GM21515 (cell line): ENCODE measurements around the gene CNRIP1.

ENCODE experiments used
- ATAC-seq: cut with Tn5 transposase; IDR thresholded peaks from one replicate; pipeline ENCODE4 v1.9.1; 2021; ENCODE audit not compliant: unreplicated experiment

The CNRIP1 gene

DNA sequence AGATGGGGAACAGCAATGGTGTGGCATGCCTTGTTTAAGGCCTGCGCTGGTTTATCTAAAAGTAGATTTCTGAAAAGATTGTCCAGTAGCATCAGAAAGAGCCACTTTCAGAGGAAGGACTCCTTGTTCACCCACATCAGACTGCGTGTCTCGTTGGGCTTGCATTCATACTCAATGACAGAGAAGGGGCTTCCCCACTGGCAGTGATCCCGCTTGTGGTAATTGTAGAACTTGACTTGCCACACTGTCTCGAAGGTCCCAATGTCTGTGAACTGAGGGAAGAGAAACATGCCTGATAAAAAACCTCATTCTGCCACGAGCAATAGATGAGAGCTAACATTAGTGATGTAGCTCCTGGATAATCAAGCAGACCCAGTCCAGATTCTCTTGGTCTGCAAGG is 26.0 kb downstream of the CNRIP1 start:
- no peak for ATAC-seq

DNA sequence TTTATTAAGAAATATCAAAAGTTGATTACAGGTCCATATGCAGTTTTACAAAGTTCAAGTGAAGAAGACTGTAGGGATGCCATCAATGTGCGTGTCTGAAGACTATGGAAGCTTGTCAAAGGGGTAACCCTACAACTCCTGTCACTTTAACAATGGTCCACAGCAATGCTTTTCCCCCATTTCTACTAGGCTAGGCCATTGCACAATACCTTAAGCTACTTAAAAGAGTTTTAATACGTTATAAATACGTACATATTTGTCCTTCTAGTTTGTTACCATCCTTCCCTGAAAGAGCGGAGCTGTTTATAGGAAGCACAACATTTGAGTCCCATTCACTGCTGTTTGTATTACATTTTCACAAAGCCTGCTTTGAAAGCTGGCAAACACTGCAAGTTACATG is 26.7 kb downstream of the CNRIP1 start:
- no peak for ATAC-seq

DNA sequence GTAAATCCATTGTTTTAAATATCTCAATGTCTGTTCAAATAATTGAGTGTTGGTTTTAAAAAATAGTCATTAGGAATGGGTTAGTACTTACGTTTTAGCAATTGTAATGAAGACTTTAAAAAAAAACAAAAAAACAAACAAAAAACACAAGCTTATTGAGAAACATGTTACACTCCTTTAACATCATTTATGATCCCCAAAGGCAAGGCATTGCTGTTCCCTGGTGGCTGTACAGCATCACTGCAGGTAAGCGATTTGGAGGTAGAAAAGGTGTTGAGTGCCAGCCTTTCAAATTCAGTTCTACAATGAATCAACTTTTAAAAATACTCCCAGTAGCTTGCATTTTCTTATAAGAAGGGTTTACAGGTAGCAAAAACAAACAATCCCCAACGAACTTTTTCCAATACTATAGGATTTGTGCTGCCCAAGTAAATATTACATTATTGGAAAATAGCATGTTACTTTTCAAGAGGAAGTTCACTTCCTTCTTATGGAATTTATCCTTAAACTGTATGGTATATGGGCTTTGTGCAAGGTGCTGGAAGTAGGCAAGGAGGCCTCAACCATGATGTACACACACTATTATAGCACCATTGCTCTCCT is 27.5 kb downstream of the CNRIP1 start:
- ATAC-seq = no peak

DNA sequence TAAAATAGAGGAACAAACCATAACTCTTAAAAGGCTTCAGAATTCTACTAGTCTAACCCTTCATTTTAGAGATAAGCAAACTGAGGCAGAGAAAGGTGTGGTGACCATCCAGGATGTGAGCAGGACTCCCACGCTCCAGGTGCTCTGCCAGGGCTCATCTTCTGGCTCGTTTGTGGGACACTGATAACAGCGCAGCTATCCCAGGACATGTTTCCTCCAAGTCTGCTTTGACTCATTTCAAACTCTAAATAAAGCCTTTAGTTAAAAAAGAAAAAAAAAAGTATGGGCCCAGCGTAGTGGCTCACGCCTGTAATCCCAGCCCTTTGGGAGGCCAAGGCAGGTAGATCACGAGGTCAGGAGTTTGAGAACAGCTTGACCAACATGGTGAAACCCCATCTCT is 28.4 kb downstream of the CNRIP1 start:
- ATAC-seq = no peak

DNA sequence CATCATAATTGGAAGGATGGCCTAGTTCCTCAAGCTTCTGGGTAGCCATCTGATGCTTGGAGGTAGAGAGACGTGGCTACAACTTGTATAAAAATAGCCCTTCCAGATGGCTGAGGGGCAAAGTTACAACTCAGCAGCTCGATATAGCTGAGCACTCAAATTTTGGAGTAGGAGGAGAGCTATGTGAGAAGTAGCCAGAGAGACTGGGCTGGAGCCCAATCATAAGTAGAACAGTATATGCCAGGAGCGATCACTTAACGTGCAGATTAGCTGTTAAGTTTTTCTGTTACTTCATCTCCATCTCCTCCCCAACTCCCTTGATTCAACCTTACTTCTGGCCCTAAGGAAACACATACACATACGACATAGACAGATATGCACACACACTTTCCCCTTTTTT is 28.8 kb downstream of the CNRIP1 start:
- no peak for ATAC-seq

DNA sequence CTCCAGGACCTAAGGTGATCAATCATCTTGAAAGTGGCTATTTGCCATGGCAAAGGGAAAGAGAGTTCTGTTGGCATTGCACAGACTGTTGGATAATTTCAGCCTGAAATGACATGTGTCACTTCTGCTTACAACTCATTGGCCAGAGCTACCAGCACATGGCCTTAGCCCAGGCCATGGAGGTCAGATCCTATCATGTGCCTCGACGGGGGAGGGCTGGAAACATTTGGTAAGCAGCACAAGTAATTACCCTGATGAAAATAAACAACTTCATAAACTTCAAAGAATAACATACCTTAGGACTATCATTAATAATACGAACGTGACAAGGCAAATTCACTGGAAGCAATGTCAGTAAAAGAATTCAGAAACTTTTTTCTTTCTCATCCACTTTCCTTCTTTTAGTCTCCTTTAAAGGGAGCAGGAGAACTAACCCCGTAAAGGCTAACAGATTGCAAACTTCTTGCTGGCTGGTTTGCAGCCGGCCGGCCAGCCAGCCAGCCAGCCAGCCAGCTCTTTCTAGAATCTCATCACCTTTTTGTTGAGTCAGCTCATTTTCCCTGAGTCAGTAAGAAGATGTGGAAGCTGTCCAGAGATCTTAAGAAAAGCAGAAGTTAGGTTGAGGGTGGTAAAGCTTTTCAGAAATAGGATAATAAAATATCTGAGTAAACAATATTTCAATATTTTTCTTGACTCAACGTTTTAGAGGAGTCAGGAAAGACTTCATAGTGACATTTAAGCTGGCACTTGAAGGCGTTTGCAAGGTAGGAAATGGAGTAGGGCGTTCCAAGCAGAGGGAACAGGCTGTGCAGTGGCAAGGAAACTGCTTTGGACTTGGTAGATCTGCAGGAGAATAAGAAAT is 31.9 kb downstream of the CNRIP1 start:
- no peak for ATAC-seq

DNA sequence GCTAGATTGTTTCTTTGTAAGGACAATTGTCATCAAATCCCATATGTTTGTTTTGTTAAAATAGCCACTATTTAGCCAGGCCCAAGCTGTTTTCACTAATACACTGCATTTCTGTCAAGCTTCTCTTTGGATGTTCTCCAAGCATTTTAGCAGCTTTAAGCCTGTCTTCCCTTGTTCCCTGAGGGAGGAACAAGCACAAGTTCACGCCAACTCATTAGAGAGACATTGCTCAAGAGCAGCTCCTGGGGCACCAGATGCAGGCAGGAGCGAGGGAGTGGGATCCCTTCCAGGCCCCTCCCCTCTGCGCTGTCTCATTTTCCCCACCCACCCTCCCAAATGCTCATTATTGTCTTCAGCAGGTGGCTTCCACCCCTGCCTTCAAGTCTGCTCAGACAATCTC is 34.9 kb downstream of the CNRIP1 start:
- ATAC-seq = no peak

DNA sequence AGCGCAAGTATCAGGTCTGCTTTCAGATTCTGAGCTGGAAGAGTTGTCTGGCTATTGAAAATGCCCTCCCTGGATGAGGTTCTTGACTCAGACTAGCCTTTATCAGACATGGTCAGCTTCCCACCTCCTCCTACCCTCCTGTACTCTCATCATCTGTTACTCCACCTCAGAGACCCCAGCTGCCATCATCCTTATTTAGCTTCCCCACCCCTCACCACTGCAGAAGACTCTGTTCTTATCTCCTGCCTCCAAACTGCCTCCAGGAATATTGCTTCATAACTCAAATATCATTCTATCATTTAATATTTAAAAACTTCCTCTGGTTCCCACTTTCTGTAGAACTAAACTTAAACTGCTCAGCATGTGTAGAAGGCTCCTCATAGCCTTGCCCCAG is 36.3 kb downstream of the CNRIP1 start:
- ATAC-seq = no peak

DNA sequence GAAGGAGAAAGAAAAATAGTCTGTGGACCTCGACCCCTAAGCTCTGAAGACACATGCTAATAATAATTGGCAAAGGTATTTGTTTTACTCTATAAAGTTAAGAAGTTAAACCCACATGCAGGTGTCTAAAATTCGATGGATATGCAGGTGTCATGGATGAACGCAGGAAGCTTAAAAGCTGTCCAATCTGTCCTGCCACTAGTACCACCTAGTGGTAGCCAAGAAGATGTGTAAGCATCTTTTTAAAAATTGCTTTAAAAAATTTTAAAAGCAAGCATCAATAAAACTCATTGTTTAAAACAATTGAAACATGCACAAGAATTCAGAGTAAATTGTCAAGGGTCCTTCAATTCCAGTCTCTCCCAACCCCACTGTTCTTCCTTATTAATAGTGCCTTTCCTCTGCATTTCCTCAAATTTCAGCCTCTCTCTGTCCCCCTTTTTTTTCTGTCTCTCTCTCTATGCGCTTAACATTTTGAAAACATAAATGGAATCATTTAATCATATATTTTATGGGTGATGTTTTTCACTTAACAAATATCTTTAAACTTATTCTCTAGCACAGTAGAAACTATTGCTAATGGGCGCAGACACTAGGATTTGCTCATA is 36.8 kb downstream of the CNRIP1 start:
- ATAC-seq = no peak

DNA sequence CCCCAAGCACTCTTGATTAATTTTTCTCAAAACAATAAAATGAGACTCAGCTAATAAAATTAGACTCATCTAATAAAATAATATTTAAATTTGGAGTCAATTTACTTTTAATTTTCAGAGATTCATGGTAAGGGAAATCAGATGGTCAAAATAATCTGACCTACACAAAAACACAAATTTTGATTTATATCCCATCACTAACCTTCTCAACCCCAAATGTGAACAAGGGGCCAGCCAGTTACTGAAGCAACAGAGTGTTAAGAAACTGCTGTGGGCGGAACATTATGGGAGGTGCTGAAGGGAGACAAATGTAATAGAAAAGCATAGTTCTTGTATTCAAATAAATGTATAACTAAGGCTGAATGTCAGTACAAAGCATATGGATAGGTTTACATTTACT is 39.0 kb downstream of the CNRIP1 start:
- ATAC-seq = no peak

DNA sequence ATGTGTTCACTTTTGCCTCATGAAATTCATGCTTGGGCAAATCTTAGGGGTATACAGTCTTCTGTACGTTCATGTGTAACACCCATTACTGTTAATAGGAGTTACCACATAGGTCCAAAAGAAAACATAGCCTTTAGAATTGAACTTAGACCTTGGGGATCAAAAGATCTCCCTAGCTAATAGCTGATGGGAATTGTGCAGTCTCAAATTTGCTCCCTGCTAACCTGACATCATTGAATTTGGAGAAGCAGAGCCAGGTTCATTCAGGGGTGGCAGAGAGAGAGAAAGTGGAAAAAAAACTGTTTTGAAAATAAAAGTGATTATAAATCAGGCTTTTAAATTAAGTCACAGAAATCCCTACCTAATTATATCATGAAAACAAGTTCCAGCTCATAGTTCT is 39.4 kb downstream of the CNRIP1 start:
- no peak for ATAC-seq

DNA sequence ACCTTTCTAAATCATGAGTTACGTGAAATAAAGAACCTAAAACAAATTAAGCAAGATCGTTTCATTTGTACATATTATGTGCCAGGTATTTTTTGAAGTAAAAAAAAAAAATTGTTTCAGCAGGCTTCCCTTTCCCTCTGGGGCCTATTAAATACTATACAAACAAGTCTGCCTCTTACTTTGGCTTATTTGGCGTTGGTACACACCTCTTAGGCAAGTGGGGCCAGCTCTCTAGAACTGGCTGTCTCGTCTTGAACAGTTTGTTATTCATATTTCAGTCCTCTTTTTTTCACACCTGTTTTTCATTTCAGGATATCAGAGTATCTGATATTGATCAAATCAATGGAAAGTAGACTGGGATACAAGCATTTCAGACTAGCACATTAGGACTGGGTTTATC is 40.1 kb downstream of the CNRIP1 start:
- ATAC-seq = no peak

DNA sequence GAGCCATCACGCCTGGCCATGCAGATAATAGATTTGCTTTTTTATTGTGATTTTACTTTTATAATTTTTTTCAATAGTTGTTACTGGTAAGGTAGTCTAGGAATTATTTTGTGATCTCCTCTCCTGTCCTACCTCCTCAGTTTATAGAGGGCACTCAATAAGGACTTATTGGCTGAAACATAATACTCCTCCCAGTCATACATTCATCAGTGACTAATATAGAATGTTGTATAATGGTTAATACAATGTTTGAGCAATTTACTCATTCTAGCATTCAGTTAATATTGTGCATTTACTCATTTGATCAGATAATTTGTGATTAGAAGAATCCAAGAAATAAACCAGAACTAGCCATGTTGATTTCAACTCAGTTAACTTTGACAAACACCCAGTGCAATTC is 41.6 kb downstream of the CNRIP1 start:
- no peak for ATAC-seq

DNA sequence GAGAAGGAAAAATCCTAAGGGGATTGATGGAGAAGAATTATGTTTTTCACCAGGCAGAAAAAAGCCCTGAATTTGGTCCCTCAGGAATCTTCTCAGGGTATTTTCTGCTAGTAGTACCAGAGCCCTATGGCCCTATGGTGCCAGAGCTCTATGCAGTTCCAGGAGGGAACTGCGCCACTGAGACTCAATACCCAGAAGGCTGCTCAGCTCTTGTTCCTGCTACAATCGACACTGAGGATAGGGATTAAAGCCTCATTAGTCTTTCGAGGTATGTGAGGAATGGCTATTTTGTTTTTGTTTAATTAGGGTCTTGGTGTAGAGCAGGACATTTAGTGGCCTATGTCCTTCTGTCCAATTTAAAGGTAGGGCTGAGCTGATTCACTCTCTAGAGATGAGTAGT is 45.7 kb downstream of the CNRIP1 start:
- ATAC-seq = no peak

DNA sequence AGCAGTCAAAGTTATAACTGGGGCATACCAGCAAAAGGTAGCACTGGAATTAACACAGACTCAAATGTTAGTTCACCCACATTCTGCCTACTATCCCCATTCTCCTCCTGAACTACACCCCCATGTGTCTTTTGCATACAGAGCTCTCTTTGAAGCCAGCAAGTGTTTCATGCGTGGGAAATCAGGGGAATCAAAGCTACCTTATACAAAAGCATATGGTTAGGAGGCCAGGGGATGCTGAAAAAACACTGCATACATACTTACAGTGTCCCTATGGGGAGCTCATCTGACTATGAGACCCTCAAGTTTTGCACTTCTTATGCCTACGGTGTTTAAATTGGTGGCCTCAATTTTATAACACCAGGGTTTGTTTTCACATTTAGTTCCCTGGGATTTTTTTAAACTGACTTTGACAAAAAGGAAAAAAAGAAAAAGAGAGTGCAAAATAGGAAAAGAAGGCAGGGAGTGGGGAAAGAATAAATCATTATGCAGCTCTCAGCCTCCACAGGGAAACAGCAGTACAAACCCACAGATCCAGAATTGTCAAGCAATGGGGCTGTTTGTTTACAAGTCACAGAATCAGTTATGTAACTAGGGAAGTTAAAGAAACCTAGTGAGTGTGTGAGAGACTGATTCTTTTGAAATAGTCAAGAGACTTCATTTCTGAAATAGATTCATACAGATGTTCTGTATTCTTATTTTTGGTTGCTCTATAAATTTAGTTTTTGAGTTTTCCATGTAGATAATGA is 47.3 kb downstream of the CNRIP1 start:
- ATAC-seq = no peak

DNA sequence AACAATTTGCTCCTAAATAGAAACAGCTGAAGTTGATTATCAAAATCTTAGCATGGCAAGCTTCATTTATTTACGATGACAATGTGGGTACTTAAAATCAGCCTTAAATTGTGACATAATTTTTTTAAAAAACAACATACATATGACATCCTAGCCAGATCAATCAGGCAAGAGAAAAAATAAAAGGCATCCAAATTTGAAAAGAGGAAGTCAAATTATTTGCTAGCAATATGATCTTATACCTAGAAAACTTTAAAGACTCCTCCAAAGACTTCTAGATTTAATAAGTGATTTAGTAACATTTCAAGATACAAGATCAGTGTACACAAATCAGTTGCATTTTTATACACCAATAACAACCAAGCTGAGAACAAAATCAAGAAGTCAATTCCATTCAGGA is 53.1 kb downstream of the CNRIP1 start:
- no peak for ATAC-seq

DNA sequence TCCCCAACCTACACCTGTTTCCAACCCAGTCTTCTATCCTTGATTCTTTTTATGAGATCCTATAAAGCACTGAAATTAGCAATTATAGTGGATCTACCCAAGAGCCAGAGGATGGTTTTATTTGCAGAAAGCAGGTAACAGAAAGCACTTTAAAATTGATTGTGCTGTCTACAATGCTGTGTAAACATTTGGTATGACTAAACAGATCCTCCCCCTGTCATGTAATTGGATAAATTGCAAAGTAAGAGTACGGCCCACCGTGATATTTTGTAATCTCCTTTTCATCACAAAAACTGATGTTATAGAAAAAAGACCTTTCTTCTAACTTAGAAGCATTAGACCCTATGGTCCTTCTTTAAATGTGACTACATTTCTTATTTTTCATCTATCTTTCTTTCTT is 56.1 kb downstream of the CNRIP1 start:
- ATAC-seq = no peak

DNA sequence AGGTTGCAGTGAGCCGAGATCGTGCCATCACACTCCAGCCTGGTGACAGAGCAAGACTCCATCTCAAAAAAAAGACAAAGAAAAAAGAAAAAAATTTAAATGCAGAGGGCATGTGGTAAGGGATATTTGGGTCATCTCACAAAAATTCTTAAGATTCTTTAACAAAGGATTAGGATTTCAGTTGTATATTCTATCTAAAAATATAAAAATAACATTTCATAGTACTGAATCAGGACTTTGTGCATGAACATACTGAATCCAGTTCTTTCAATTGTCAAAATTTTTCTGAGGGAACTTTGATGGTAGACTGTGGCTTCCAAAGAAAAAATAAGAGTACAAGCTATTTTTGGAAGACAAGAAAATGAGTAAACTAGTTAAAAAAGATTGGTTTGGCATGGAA is 60.9 kb downstream of the CNRIP1 start:
- ATAC-seq = no peak

DNA sequence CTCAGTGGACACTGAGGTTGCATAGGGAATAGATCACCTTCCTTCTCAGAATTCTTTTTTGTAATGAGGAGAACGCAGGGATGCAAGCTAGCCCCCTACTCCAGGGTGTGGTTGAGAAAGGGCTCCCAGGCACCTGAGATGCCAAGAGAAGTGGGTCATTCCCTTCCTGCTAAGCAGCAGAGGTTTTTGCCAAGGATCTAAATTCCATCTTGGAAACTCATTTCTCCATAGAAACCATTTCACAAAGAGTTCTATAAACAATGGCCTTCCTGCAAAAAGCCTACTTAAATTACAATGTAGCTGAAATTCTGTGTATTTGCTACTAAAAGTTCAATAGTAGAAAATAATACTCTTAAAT is 63.7 kb downstream of the CNRIP1 start:
- ATAC-seq = no peak

DNA sequence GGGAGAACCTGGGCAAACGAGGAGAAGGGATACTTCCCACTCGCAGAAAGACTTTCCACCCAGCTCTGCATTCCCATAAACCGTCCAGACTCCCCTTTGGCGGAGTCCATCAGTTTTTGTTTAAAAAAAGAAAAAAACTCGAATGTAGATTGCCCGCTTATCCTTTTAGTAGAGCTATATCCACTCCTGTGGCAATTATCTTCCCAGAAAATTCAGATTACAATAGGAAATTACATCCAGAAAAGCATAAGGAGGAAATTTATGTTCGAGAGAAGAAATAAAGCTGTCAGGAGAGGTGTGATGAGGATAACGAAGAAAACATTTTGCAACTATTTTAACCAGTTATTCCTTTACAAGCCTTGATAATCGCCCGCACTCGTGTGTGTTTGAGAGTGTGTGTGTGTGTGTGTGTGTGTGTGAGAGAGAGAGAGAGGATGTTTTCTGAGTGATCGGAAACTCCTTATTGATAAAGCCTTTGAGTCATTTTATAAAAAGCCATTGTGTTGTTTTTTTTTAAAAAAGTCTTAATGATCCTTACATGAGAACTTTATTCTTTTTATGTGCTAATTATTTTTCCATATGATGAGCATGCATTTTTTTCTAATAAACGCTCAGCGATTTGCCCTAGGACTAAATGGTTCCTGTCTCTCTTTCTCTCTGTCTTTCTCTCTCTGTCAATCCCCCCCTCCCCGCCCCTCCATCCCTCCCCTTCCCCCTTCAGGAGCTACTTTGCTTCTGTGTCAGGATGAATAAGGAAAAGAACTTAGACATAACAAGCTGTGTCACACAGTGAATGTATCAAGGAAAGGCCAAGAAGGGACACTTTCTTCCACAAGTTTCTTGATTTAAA is 66.3 kb downstream of the CNRIP1 start:
- ATAC-seq = no peak
